ENCODE data around the gene TRIO. TPM values are rescaled to one million over a fixed set of nuclear protein-coding genes. Genes with fewer than 3 reads are reported as not detected.

The TRIO gene
- total RNA-seq, 4 donors from 2014 or later: 67.4 to 103 (median 94.7) TPM

GRCh38 chr5:14487897-14488570 lies 344.9 kb downstream of the TRIO start:
- no peaks in the 10 kb centered on the region for H3K4me1 ChIP-seq
- H3K27ac ChIP-seq: no peak overlapping the region
- TF ChIP-seq POLR2A (IDR thresholded peaks at IDR 0.05) (no peak), CTCF (IDR thresholded peaks at IDR 0.05) (no peak)
- H3K9me3 ChIP-seq: no peaks in the 10 kb centered on the region
- DNase-seq: no peak
- peaks cover 23 to 36% of the 10 kb centered on the region in 2 donors for H3K36me3 ChIP-seq
- intact Hi-C loops (cut with DNase I): no loop called here
- H3K4me3 ChIP-seq (replicated peaks in 1 of 3): no peak overlapping the region
- 85 to 91% methylated on average over 50 to 51 of the region's 60 CpGs for WGBS, 2 donors
- H3K27me3 ChIP-seq: no peaks in the 10 kb centered on the region

GRCh38 chr5:14488709-14489108 lies 345.6 kb downstream of the TRIO start:
- intact Hi-C loops (cut with DNase I): no loop called here
- TF ChIP-seq POLR2A (IDR thresholded peaks at IDR 0.05) (no peak), CTCF (IDR thresholded peaks at IDR 0.05) (no peak)
- DNase-seq: no peak
- Histone ChIP-seq H3K36me3 (peaks cover 19 to 30% of the 10 kb centered on the region in 2 donors), H3K27ac (no peak overlapping the region), H3K4me1 (no peaks in the 10 kb centered on the region), H3K27me3 (no peaks in the 10 kb centered on the region), H3K4me3 (replicated peaks in 1 of 3) (no peak overlapping the region), H3K9me3 (no peaks in the 10 kb centered on the region)
- WGBS, 2 donors: 76 to 83% methylated on average over 11 of the region's 11 CpGs

- H3K4me3 ChIP-seq (replicated peaks in 1 of 3): no peak overlapping the region
- TF ChIP-seq POLR2A (IDR thresholded peaks at IDR 0.05) (no peak), CTCF (IDR thresholded peaks at IDR 0.05) (no peak)
- H3K4me1 ChIP-seq: no peaks in the 10 kb centered on the region
- intact Hi-C loops (cut with DNase I): no loop called here
- no peaks in the 10 kb centered on the region for H3K9me3 ChIP-seq
- DNase-seq: no peak
- WGBS, 2 donors: 91 to 93% methylated on average over 5 of the region's 5 CpGs
- no peak overlapping the region for H3K27ac ChIP-seq
- H3K36me3 ChIP-seq: peaks cover 22 to 33% of the 10 kb centered on the region in 2 donors
- no peaks in the 10 kb centered on the region for H3K27me3 ChIP-seq
Measured at GRCh38 chr5:14489643-14490042, 346.5 kb downstream of the TRIO start.

- H3K4me1 ChIP-seq: no peaks in the 10 kb centered on the region
- intact Hi-C loops (cut with DNase I): no loop called here
- WGBS, 2 donors: 88 to 89% methylated on average over 2 of the region's 2 CpGs
- no peaks in the 10 kb centered on the region for H3K9me3 ChIP-seq
- no peaks in the 10 kb centered on the region for H3K27me3 ChIP-seq
- TF ChIP-seq POLR2A (IDR thresholded peaks at IDR 0.05) (no peak), CTCF (IDR thresholded peaks at IDR 0.05) (no peak)
- no peak overlapping the region for H3K4me3 ChIP-seq (replicated peaks in 1 of 3)
- no peak overlapping the region for H3K27ac ChIP-seq
- no peak for DNase-seq
- peaks cover 22 to 34% of the 10 kb centered on the region in 2 donors for H3K36me3 ChIP-seq
Measured at GRCh38 chr5:14490309-14490711, 347.2 kb downstream of the TRIO start.

GRCh38 chr5:14491015-14491915 lies 348.1 kb downstream of the TRIO start:
- Histone ChIP-seq H3K27ac (no peak overlapping the region), H3K36me3 (peaks cover 22 to 31% of the 10 kb centered on the region in 2 donors), H3K27me3 (no peaks in the 10 kb centered on the region), H3K4me3 (replicated peaks in 1 of 3) (no peak overlapping the region), H3K9me3 (no peaks in the 10 kb centered on the region), H3K4me1 (no peaks in the 10 kb centered on the region)
- intact Hi-C loops (cut with DNase I): no loop called here
- no peak for DNase-seq
- TF ChIP-seq POLR2A (IDR thresholded peaks at IDR 0.05): no peak
- TF ChIP-seq CTCF (IDR thresholded peaks at IDR 0.05): no peak
- 91 to 92% methylated on average over 16 to 19 of the region's 21 CpGs for WGBS, 2 donors
